ENCODE measurements around the gene AAK1. TPM values are rescaled to one million over a fixed set of nuclear protein-coding genes. Genes with fewer than 3 reads are reported as not detected.

AAK1 gene
- polyA plus RNA-seq, 1 donor (not counting 4 experiments of a cell fraction or from before 2014, with no cell fraction given) = 12.3 TPM

- no peaks in the 10 kb centered on the region for H3K27me3 ChIP-seq (ENCODE audit: control insufficient read depth, extremely low read depth, insufficient read depth, low read length)
- H4K20me1 ChIP-seq (ENCODE audit: control insufficient read depth, extremely low read depth, insufficient read depth, low read length) = peaks cover 9% of the 10 kb centered on the region
- H3K4me3 ChIP-seq (ENCODE audit: control insufficient read depth in 2 of 3, extremely low read depth in 1 of 3, insufficient read depth in 2 of 3, low read depth in 1 of 3, low read length in 3 of 3) = no peak overlapping the region
- H3K27ac ChIP-seq (ENCODE audit: control insufficient read depth, insufficient read depth, low read length) = no peak overlapping the region
- H3K4me1 ChIP-seq (ENCODE audit: control insufficient read depth, extremely low read depth, insufficient read depth, low read length) = peaks cover 16% of the 10 kb centered on the region
- no peak overlapping the region for H2AFZ ChIP-seq (ENCODE audit: control insufficient read depth, low read length)
- FAIRE-seq = no peak
- no peak overlapping the region for H3K9ac ChIP-seq (ENCODE audit: control insufficient read depth, extremely low read depth, insufficient read depth, low read length)
- TF ChIP-seq CTCF (optimal IDR thresholded peaks at IDR 0.05 in 1 of 3, IDR thresholded peaks at IDR 0.05 in 1 of 3, conservative IDR thresholded peaks at IDR 0.05 in 1 of 3; ENCODE audit: extremely low read depth in 1 of 3, insufficient read depth in 2 of 3, low read length in 3 of 3) (no peak), EZH2 (IDR thresholded peaks at IDR 0.05; ENCODE audit: low read length) (no peak)
- H3K9me3 ChIP-seq (ENCODE audit: control insufficient read depth, low read depth, low read length) = no peaks in the 10 kb centered on the region
- H3K9me1 ChIP-seq (ENCODE audit: control insufficient read depth, extremely low read depth, insufficient read depth, low read length) = peaks cover 4% of the 10 kb centered on the region
- no peak overlapping the region for H3K4me2 ChIP-seq (ENCODE audit: control insufficient read depth, extremely low read depth, insufficient read depth, low read depth, low read length)
- dilution Hi-C loops (cut with MboI; ENCODE audit: extremely low pct_ligation_motif_present, low sequenced_read_pairs) = no loop called here
- DNase-seq (ENCODE audit: low read depth, low spot score) = no peak
- no peaks in the 10 kb centered on the region for H3K36me3 ChIP-seq (ENCODE audit: control insufficient read depth in 2 of 2, extremely low read depth in 1 of 2, insufficient read depth in 2 of 2, low read length in 2 of 2)
- H3K79me2 ChIP-seq (ENCODE audit: control insufficient read depth, insufficient read depth, low read length) = peaks cover 41% of the 10 kb centered on the region
Observed at GRCh38 chr2:69617744-69618143, 25.8 kb downstream of the AAK1 start.

- no peak overlapping the region for H3K27ac ChIP-seq (ENCODE audit: control insufficient read depth, insufficient read depth, low read length)
- peaks cover 16% of the 10 kb centered on the region for H3K4me1 ChIP-seq (ENCODE audit: control insufficient read depth, extremely low read depth, insufficient read depth, low read length)
- peaks cover 9% of the 10 kb centered on the region for H4K20me1 ChIP-seq (ENCODE audit: control insufficient read depth, extremely low read depth, insufficient read depth, low read length)
- no peak for DNase-seq (ENCODE audit: low read depth, low spot score)
- dilution Hi-C loops (cut with MboI; ENCODE audit: extremely low pct_ligation_motif_present, low sequenced_read_pairs) = no loop called here
- H3K4me3 ChIP-seq (ENCODE audit: control insufficient read depth in 2 of 3, extremely low read depth in 1 of 3, insufficient read depth in 2 of 3, low read depth in 1 of 3, low read length in 3 of 3) = no peak overlapping the region
- H3K36me3 ChIP-seq (ENCODE audit: control insufficient read depth in 2 of 2, extremely low read depth in 1 of 2, insufficient read depth in 2 of 2, low read length in 2 of 2) = no peaks in the 10 kb centered on the region
- no peaks in the 10 kb centered on the region for H3K9me3 ChIP-seq (ENCODE audit: control insufficient read depth, low read depth, low read length)
- H3K79me2 ChIP-seq (ENCODE audit: control insufficient read depth, insufficient read depth, low read length) = peaks cover 41% of the 10 kb centered on the region
- TF ChIP-seq CTCF (optimal IDR thresholded peaks at IDR 0.05 in 1 of 3, IDR thresholded peaks at IDR 0.05 in 1 of 3, conservative IDR thresholded peaks at IDR 0.05 in 1 of 3; ENCODE audit: extremely low read depth in 1 of 3, insufficient read depth in 2 of 3, low read length in 3 of 3) (no peak), EZH2 (IDR thresholded peaks at IDR 0.05; ENCODE audit: low read length) (no peak)
- H3K4me2 ChIP-seq (ENCODE audit: control insufficient read depth, extremely low read depth, insufficient read depth, low read depth, low read length) = no peak overlapping the region
- H3K27me3 ChIP-seq (ENCODE audit: control insufficient read depth, extremely low read depth, insufficient read depth, low read length) = no peaks in the 10 kb centered on the region
- FAIRE-seq = no peak
- H3K9ac ChIP-seq (ENCODE audit: control insufficient read depth, extremely low read depth, insufficient read depth, low read length) = no peak overlapping the region
- H3K9me1 ChIP-seq (ENCODE audit: control insufficient read depth, extremely low read depth, insufficient read depth, low read length) = peaks cover 4% of the 10 kb centered on the region
- H2AFZ ChIP-seq (ENCODE audit: control insufficient read depth, low read length) = no peak overlapping the region
Observed at GRCh38 chr2:69616755-69617154, 26.8 kb downstream of the AAK1 start.

Measured in keratinocyte (primary cell).